Lower leg skin (tissue), 3 donors: Measurements from ENCODE around the gene NDST1.

ENCODE experiments used
- POLR2A ChIP-seq, 2 donors: fragments of 450-650 bp; IDR thresholded peaks; one replicate each; pipeline ENCODE4 v1.6.1; 2016 to 2017; ENCODE audit warnings: antibody characterized with exemption in 2 of 2, mild to moderate bottlenecking in 1 of 2, moderate library complexity in 1 of 2
- TF ChIP-seq, protein P1 (sequence below), 3 donors: fragments of 450-650 bp; IDR thresholded peaks; one replicate each; pipeline ENCODE4 v1.5.1; 2016; ENCODE audit warnings: antibody characterized with exemption in 3 of 3, mild to moderate bottlenecking in 3 of 3, moderate library complexity in 2 of 3

DNA sequence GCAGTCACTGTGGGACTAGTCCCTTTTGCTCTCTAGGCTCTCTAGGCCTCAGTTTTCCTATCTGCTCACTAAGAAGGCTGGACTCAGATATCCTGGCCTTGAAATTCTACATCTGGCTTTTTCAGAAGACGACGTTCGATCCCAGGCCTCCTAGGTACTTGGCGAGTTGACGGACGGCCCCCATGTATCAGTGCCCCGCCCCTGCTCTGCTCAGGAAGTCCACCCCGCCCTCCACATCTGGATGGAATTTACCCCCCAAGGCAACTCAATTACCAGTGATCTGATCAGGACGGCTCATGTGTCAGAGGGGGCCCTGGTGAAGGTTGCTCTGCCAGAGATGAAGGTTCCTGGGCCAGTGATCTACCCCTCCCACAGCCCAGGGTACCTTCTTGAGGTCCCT, 88.4 kb downstream of the NDST1 start:
- TF ChIP-seq, protein P1, sequence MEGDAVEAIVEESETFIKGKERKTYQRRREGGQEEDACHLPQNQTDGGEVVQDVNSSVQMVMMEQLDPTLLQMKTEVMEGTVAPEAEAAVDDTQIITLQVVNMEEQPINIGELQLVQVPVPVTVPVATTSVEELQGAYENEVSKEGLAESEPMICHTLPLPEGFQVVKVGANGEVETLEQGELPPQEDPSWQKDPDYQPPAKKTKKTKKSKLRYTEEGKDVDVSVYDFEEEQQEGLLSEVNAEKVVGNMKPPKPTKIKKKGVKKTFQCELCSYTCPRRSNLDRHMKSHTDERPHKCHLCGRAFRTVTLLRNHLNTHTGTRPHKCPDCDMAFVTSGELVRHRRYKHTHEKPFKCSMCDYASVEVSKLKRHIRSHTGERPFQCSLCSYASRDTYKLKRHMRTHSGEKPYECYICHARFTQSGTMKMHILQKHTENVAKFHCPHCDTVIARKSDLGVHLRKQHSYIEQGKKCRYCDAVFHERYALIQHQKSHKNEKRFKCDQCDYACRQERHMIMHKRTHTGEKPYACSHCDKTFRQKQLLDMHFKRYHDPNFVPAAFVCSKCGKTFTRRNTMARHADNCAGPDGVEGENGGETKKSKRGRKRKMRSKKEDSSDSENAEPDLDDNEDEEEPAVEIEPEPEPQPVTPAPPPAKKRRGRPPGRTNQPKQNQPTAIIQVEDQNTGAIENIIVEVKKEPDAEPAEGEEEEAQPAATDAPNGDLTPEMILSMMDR (IDR thresholded peaks at IDR 0.05): no peak
- no peak for TF ChIP-seq POLR2A (IDR thresholded peaks at IDR 0.05)
